ENCODE measurements around the gene DRC7.

Gene DRC7

GRCh38 chr16:57754354-57755060, 59.9 kb downstream of the DRC7 start:
- H3K4me3 ChIP-seq (ENCODE audit: low read length), result no peak overlapping the region
- DNase-seq (ENCODE audit: low read depth, low spot score), result no peak

DNA sequence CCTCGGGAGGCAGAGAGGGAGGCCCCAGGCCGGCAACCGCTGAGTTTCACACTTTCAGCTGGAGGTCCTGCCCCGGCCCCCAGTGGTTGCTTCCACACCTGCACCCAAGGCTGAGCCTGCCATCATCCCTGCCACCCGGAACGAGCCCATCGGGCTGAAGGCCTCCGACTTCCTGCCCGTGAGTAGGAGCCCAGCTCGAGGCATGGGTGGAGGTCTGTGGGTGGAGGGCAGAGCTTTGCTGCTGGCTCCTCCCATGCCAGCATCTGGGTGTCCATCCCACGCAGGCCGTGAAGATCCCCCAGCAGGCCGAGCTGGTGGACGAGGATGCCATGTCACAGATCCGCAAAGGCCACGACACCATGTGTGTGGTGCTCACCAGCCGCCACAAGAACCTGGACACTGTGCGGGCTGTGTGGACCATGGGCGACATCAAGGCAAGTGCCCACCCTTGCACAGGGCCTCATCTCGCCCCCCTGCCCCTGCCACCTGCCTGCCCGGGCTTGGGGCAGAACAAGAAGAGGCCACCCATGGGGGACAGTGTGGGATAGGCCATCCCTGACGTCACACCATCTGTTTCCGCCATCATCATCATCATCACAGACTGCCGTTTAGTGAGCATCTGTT, 60.6 kb downstream of the DRC7 start:
- no peak overlapping the region for H3K4me3 ChIP-seq (ENCODE audit: low read length)
- DNase-seq (ENCODE audit: low read depth, low spot score), result no peak

GRCh38 chr16:57755726-57756423, 61.3 kb downstream of the DRC7 start:
- H3K4me3 ChIP-seq (ENCODE audit: low read length), result no peak overlapping the region
- DNase-seq (ENCODE audit: low read depth, low spot score), result no peak

GRCh38 chr16:57756424-57757325, 62.1 kb downstream of the DRC7 start:
- DNase-seq (ENCODE audit: low read depth, low spot score), result no peak
- no peak overlapping the region for H3K4me3 ChIP-seq (ENCODE audit: low read length)

DNA sequence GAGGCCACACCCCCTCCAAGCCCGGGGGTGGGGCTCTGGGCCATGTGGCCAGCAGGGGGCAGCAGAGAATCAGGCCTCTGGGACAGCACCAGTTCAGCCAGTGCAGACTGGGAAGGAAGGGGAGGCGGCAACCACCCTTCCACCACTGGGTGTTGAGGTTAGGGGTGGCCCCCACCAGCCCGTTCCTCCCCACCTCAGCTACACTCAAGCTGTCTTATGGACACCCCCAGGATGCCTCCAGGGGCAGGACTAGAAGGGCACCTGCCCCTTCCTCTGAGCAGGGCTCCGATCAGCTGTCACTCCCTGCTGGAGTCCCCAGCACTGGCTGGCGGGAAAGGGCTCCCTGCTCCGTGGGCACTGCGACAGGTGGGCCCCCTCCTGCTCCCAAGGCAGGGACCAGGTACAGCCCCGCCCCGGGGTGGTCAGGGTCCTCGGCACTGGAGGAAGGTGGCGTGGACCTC, 62.8 kb downstream of the DRC7 start:
- H3K4me3 ChIP-seq (ENCODE audit: low read length), result no peak overlapping the region
- DNase-seq (ENCODE audit: low read depth, low spot score), result peak; percentile 20

DNA sequence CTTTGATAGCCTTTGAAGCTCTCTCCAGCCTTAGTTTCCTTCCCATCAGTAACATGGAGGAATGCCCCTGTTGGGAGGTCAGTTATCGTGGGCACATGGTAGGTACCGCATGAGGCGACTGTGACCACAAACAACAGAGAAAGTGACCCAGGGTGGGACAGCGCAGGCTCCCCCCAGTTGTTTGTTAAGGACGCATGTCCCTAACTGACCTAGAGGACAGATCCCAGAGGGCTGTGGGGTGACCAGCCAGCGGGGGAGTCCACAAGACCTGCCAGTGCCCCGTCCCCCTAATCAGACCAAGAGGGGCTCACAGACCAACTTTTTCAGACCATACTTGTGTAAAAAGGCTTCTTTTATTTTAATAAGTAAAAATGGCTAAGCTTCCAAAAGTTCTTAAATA, 63.3 kb downstream of the DRC7 start:
- no peak overlapping the region for H3K4me3 ChIP-seq (ENCODE audit: low read length)
- DNase-seq (ENCODE audit: low read depth, low spot score), result no peak

DNA sequence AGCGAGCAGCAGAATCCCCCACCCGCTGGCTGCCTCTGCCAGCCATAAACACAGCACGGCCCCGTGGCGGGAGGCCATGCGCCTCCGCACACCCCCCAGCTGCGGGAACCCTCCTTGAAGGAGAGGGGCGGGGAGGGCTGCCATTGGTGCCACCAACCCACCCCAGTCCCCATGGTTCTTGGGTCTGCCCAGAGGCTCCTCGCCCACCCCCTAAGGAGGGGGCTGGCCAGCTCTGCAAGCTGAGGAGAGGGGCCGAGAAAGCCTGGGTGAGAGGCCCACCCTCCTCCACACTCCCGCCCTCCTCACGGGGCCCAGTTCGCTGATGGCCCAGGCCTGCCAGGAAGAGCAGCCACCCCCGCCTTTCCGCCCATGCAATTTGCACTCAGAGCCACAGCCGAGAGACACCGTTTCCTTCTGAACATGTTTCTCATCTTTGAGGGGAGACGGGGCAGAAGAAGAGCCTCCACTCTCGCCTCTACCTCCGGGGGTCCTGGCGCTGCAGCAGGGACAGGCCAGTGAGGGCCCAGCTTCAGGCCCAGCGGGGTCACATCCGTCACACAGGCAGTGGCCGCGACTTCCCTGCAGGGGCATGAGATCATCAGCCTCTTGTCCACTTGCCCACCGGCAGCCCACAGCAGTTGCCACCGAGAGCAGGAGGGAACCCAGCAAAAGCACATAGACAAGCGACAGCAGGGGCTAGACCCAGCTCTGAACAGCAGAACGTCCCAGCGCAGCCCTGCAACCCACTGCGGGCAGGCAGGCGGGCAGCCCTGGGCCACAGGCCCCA, 63.9 kb downstream of the DRC7 start:
- DNase-seq (ENCODE audit: low read depth, low spot score), result no peak
- no peak overlapping the region for H3K4me3 ChIP-seq (ENCODE audit: low read length)

DNA sequence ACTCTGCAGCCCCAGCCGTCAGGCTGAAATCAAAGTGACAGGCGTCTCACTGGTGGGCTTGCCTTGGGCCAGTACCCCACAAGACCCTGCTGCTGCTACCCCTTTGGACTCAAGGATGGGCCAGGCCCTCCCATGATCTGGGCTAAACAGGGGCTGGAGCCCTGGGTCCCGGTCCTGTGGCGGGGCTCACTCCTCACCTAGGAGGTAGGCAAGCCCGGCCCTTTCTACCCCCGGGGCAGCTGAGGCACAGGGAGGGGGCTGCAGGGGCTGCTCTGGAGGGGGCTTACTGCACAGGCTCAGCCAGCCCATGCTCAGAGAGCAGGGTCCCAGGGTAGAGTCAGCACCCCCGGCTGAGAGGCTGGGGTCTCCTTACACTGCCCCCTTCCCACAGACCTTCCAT, 64.5 kb downstream of the DRC7 start:
- no peak for DNase-seq (ENCODE audit: low read depth, low spot score)
- H3K4me3 ChIP-seq (ENCODE audit: low read length), result no peak overlapping the region

GRCh38 chr16:57759541-57760356, 65.1 kb downstream of the DRC7 start:
- no peak for DNase-seq (ENCODE audit: low read depth, low spot score)
- H3K4me3 ChIP-seq (ENCODE audit: low read length), result no peak overlapping the region

GRCh38 chr16:57760357-57761160, 66.0 kb downstream of the DRC7 start:
- H3K4me3 ChIP-seq (ENCODE audit: low read length), result no peak overlapping the region
- DNase-seq (ENCODE audit: low read depth, low spot score), result no peak

DNA sequence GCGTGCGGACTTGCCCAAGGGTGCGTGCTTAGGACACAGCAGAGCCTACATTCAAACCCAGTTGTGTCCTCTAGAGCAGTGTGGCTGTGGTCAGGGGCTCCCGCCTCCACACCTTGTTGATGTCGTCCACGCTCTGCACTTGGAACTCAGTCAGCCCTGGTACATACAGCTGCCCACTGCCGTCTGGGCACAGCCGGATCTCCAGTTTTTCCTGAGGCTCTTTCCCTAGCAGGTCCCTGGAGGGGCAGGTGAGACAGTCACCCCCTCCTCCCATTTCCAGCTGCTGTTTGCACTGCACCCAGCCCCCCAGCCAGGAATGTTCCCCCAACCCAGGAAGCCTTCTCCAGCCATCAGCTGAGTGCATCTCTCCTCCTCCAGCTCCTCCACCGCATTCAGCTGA, 66.7 kb downstream of the DRC7 start:
- no peak overlapping the region for H3K4me3 ChIP-seq (ENCODE audit: low read length)
- DNase-seq (ENCODE audit: low read depth, low spot score), result no peak

DNA sequence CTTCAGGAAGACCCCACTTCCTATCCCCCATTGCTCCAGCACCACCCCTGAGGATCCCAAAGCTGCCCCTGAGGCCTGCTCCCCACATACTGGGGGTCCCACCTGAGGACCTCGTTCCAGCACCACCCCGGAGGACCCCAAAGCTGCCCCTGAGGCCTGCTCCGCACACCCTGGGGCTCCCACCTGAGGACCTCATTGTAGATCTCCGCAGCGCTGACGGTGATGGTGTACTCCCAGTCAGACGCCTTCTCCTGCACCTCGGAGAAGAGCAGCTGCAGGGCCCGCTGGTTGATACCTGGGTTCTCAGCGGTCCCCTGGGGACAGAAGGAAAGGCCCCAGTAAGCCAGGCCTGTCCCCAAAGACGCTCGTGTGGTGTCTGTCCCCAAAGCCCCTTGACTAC, 67.4 kb downstream of the DRC7 start:
- no peak overlapping the region for H3K4me3 ChIP-seq (ENCODE audit: low read length)
- DNase-seq (ENCODE audit: low read depth, low spot score), result no peak

DNA sequence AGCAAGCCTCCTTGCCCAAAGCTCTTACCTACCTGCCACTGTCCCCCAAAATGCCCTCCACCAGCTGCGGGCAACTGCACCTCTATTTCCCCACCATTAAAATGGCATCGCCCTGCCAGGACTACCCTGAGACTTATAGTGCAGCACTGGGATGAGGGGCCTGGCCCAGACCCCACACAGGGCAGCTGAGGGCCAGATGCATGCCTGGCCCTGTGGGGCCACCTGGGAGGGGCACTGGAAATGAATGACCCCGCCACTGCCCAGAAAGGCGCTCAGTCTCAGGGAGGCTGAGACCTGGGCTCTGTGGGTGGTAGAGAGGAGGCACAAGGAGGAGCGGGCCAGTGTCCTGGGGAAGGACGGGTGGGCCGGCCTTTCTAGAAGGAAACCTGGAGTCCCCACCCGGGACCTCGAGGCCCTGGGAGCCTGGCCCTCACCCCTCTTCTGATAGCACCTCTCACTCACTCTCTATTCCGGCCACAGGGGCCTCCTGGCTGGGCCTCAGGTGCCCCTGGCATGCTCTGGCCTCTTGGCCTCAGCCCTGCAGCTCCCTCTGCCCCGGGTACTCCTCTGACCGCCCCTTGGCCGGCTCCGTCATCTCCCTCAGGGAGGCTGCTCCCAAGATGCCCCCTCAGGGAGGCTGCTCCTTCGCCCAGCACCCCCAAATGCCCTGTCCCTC, 67.9 kb downstream of the DRC7 start:
- no peak overlapping the region for H3K4me3 ChIP-seq (ENCODE audit: low read length)
- no peak for DNase-seq (ENCODE audit: low read depth, low spot score)

GRCh38 chr16:57763285-57764005, 68.8 kb downstream of the DRC7 start:
- DNase-seq (ENCODE audit: low read depth, low spot score), result no peak
- H3K4me3 ChIP-seq (ENCODE audit: low read length), result no peak overlapping the region

- DNase-seq (ENCODE audit: low read depth, low spot score), result no peak
- no peak overlapping the region for H3K4me3 ChIP-seq (ENCODE audit: low read length)
Observed at GRCh38 chr16:57764006-57764340, 69.4 kb downstream of the DRC7 start.

Data from Jurkat, Clone E6-1 (cell line).